Inferior parietal cortex (tissue), 1 donor: ENCODE results near the gene PNCK.
"Not testable (repeated sequence)": the region's sequence is repeated elsewhere in the genome, so short reads cannot be mapped to it uniquely, and the experiment has no call there.

Source experiments
- DNase-seq: peaks from one replicate; pipeline ENCODE4 v3.0.0-alpha.2; 2016; ENCODE audit errors: extremely low spot score

Gene PNCK

GRCh38 chrX:153673428-153674218 is at the start of gene PNCK:
Gene PNCK, minus strand, starts transcription at chrX:153673813. Its CDS starts 737 bp downstream, at chrX:153673076.
- DNase-seq, result no peak

- no peak for DNase-seq
Observed at GRCh38 chrX:153722704-153723350, 49.2 kb upstream of the PNCK start.

- DNase-seq, result no peak
Observed at GRCh38 chrX:153719701-153720100, 46.1 kb upstream of the PNCK start.

- DNase-seq, result no peak
Observed at GRCh38 chrX:153719238-153719637, 45.6 kb upstream of the PNCK start.

- no peak for DNase-seq
Observed at GRCh38 chrX:153717445-153717844, 43.8 kb upstream of the PNCK start.

- no peak for DNase-seq
Observed at GRCh38 chrX:153714256-153714655, 40.6 kb upstream of the PNCK start.

- DNase-seq, result no peak
Observed at GRCh38 chrX:153709726-153710674, 36.4 kb upstream of the PNCK start.

- DNase-seq, result peak; percentile 72
Observed at GRCh38 chrX:153708415-153708814, 34.8 kb upstream of the PNCK start.

GRCh38 chrX:153707406-153707805 is 33.8 kb upstream of the PNCK start:
- no peak for DNase-seq

GRCh38 chrX:153706799-153707198 is 33.2 kb upstream of the PNCK start:
- DNase-seq, result no peak

GRCh38 chrX:153705403-153706060 is 31.9 kb upstream of the PNCK start:
- DNase-seq, result not testable (repeated sequence)

GRCh38 chrX:153704631-153705402 is 31.2 kb upstream of the PNCK start:
- DNase-seq, result not testable (repeated sequence)

GRCh38 chrX:153704021-153704526 is 30.5 kb upstream of the PNCK start:
- no peak for DNase-seq

- no peak for DNase-seq
Observed at GRCh38 chrX:153703036-153703370, 29.4 kb upstream of the PNCK start.

GRCh38 chrX:153702336-153703035 is 28.9 kb upstream of the PNCK start:
- no peak for DNase-seq

GRCh38 chrX:153701706-153702105 is 28.1 kb upstream of the PNCK start:
- DNase-seq, result no peak

- no peak for DNase-seq
Observed at GRCh38 chrX:153700967-153701366, 27.4 kb upstream of the PNCK start.

- DNase-seq, result no peak
Observed at GRCh38 chrX:153700376-153700945, 26.8 kb upstream of the PNCK start.

GRCh38 chrX:153699784-153700371 is 26.3 kb upstream of the PNCK start:
- not testable (repeated sequence) for DNase-seq
